Liver (tissue), 9 donors: ENCODE measurements around the gene ORM2. TPM values are rescaled to one million over a fixed set of nuclear protein-coding genes. Genes with fewer than 3 reads are reported as not detected.

Experiments
- DNase-seq: peaks from one replicate; pipeline ENCODE4 v3.0.0-alpha.2; 2017; ENCODE audit warnings: low spot score
- H3K27ac ChIP-seq, 2 donors: one replicate each; pipeline ENCODE4 v1.7.0; 2013; ENCODE audit warnings: inconsistent platforms in 2 of 2, low read length in 2 of 2, control low read depth in 1 of 2, low read depth in 1 of 2, mild to moderate bottlenecking in 1 of 2
- H3K27me3 ChIP-seq, 4 donors: one replicate each; pipeline versions ENCODE4 v1.6.1 to v1.7.0; 2013; ENCODE audit warnings: low read length in 3 of 4, inconsistent platforms in 1 of 4, mild to moderate bottlenecking in 1 of 4, moderate library complexity in 1 of 4; ENCODE audit not compliant: control insufficient read depth in 4 of 4, insufficient read depth in 4 of 4
- H3K36me3 ChIP-seq, 4 donors: one replicate each; pipeline versions ENCODE4 v1.6.1 to v1.7.0; 2013; ENCODE audit warnings: low read length in 3 of 4, mild to moderate bottlenecking in 3 of 4, low read depth in 1 of 4, moderate library complexity in 1 of 4; ENCODE audit not compliant: control insufficient read depth in 4 of 4, insufficient read depth in 3 of 4
- H3K4me1 ChIP-seq, 4 donors: one replicate each; pipeline versions ENCODE4 v1.6.1 to v1.7.0; 2013; ENCODE audit warnings: low read length in 3 of 4, mild to moderate bottlenecking in 3 of 4, moderate library complexity in 1 of 4; ENCODE audit not compliant: control insufficient read depth in 4 of 4, insufficient read depth in 4 of 4
- H3K4me3 ChIP-seq, 3 donors: one replicate each; pipeline versions ENCODE4 v1.6.1 to v1.7.0; 2013; ENCODE audit warnings: low read length in 3 of 3, control low read depth in 1 of 3, low read depth in 1 of 3, mild to moderate bottlenecking in 1 of 3
- H3K9ac ChIP-seq, 2 donors: one replicate each; pipeline ENCODE4 v1.7.0; 2013; ENCODE audit warnings: low read length in 2 of 2, mild to moderate bottlenecking in 2 of 2, moderate library complexity in 2 of 2, control low read depth in 1 of 2, low read depth in 1 of 2
- H3K9me3 ChIP-seq, 4 donors: one replicate each; pipeline versions ENCODE4 v1.6.1 to v1.7.0; 2013; ENCODE audit warnings: low read length in 3 of 4; ENCODE audit not compliant: control insufficient read depth in 4 of 4
- CTCF ChIP-seq: fragments of 150-350 bp; IDR thresholded peaks from 2 replicates; pipeline ENCODE4 v1.5.1; 2017; ENCODE audit warnings: improper control_type of control experiment, low read depth, low read length; ENCODE audit not compliant: missing input control
- EGR1 ChIP-seq, 2 donors: IDR thresholded peaks; 2 replicates each; pipeline ENCODE4 v1.6.1; 2016 to 2018; ENCODE audit warnings: antibody characterized with exemption in 2 of 2, low read depth in 2 of 2
- FOXA1 ChIP-seq: IDR thresholded peaks from 2 replicates; pipeline ENCODE4 v1.6.1; 2016; ENCODE audit warnings: antibody characterized with exemption
- FOXA2 ChIP-seq: IDR thresholded peaks from 2 replicates; pipeline ENCODE4 v1.6.1; 2016; ENCODE audit warnings: antibody characterized with exemption
- GABPA ChIP-seq, 2 donors: IDR thresholded peaks in 1 of 2; conservative IDR thresholded peaks in 1 of 2; 2 replicates each; pipeline ENCODE4 v1.6.1; 2016; ENCODE audit warnings: antibody characterized with exemption in 2 of 2, mild to moderate bottlenecking in 1 of 2, moderate library complexity in 1 of 2
- HNF4A ChIP-seq, 2 donors: conservative IDR thresholded peaks; 2 replicates each; pipeline ENCODE4 v1.6.1; 2016; ENCODE audit warnings: antibody characterized with exemption in 2 of 2, mild to moderate bottlenecking in 2 of 2
- HNF4G ChIP-seq: IDR thresholded peaks from 2 replicates; pipeline ENCODE4 v1.6.1; 2016; ENCODE audit warnings: antibody characterized with exemption
- JUND ChIP-seq, 2 donors: IDR thresholded peaks; 2 replicates each; pipeline ENCODE4 v1.6.1; 2016; ENCODE audit warnings: antibody characterized with exemption in 2 of 2
- MAX ChIP-seq: IDR thresholded peaks from 2 replicates; pipeline ENCODE4 v1.6.1; 2016; ENCODE audit warnings: antibody characterized with exemption
- NR2F2 ChIP-seq: IDR thresholded peaks from 2 replicates; pipeline ENCODE4 v1.6.1; 2016; ENCODE audit warnings: antibody characterized with exemption
- RAD21 ChIP-seq, 2 donors: IDR thresholded peaks; 2 replicates each; pipeline ENCODE4 v1.6.1; 2016; ENCODE audit warnings: antibody characterized with exemption in 2 of 2, mild to moderate bottlenecking in 2 of 2
- REST ChIP-seq: IDR thresholded peaks from 2 replicates; pipeline ENCODE4 v1.6.1; 2016; ENCODE audit warnings: antibody characterized with exemption, mild to moderate bottlenecking
- RXRA ChIP-seq, 2 donors: IDR thresholded peaks; 2 replicates each; pipeline ENCODE4 v1.6.1; 2017 to 2018; ENCODE audit warnings: antibody characterized with exemption in 2 of 2, mild to moderate bottlenecking in 1 of 2
- SP1 ChIP-seq: IDR thresholded peaks from 2 replicates; pipeline ENCODE4 v1.6.1; 2018; ENCODE audit warnings: antibody characterized with exemption, mild to moderate bottlenecking
- TAF1 ChIP-seq: conservative IDR thresholded peaks from 2 replicates; pipeline ENCODE4 v1.6.1; 2016; ENCODE audit warnings: antibody characterized with exemption, mild to moderate bottlenecking
- YY1 ChIP-seq: IDR thresholded peaks from 2 replicates; pipeline ENCODE4 v1.6.1; 2016; ENCODE audit warnings: antibody characterized with exemption, mild to moderate bottlenecking
- ZBTB33 ChIP-seq: IDR thresholded peaks from 2 replicates; pipeline ENCODE4 v1.6.1; 2016; ENCODE audit warnings: antibody characterized with exemption
- WGBS: extraction: QIAGEN DNeasy Blood & Tissue Kit; methylation state at CpG from one replicate; pipeline ENCODE4 v1.1.7; 2013; 5-methylcytosine and 5-hydroxymethylcytosine counted together
- polyA plus RNA-seq, 2 donors: library from polyadenylated mRNA; stranded (reverse) in 1 of 2; unstranded in 1 of 2; fragments of 200-250 nt in 1 of 2; fragments of >200 nt in 1 of 2; fragmentation: Nextera tagmentation in 1 of 2; extraction: Ambion mirVana in 1 of 2; gene quantifications; one replicate each; pipeline versions ENCODE4 v1.2.1 to v1.2.3, GENCODE V29; 2013 to 2015
- total RNA-seq, 2 donors: library from RNA; depleted of rRNA; stranded (reverse); fragments of >200 nt; gene quantifications; one replicate each; pipeline ENCODE4 v1.2.3, GENCODE V29; 2014
- TF ChIP-seq, protein P1 (sequence below): IDR thresholded peaks from 2 replicates; pipeline ENCODE4 v1.6.1; 2016; ENCODE audit warnings: antibody characterized with exemption
- donor health status: healthy.
- donor health status: healthy.
- donor health status: healthy.
- donor health status: healthy.
- donor health status: healthy.

The ORM2 gene
- total and polyA plus RNA-seq, 4 donors: 276 to 7,373 (median 5,310) TPM

DNA sequence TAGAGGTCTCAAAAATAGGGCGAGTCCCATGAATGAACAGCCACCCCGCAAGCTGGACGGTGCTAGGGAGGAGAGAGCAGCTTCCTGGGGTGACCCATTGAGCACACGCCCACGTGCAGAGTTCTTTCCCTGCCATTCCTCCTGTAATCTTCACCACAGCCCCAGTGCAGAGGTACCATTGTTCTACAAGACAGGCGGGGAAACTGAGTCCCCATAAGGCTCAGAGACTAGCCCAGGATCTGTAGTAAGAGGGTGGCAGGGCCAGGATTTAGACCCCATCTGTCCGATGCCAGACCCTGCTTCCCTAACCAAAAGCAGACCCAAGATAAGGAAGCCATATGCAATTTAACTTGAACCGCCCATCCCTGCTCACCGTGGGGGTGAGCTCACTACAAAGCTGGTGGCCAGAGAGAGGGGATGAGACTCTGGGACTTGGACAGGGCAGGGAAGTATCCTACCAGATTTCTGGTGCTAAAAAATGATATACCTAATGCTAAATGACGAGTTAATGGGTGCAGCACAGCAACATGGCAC is 43.5 kb upstream of the ORM2 start (continued):
- no peak for TF ChIP-seq RAD21 (IDR thresholded peaks at IDR 0.05)
- no peak for TF ChIP-seq FOXA1
- TF ChIP-seq ZBTB33: no peak
- no peak for TF ChIP-seq JUND (IDR thresholded peaks at IDR 0.05)
- no peak for TF ChIP-seq TAF1
- TF ChIP-seq HNF4A (conservative IDR thresholded peaks at IDR 0.05): no peak

GRCh38 chr9:114287001-114287762 is 42.5 kb upstream of the ORM2 start:
- H3K27me3 ChIP-seq: no peaks in the 10 kb centered on the region
- H3K4me3 ChIP-seq: no peak overlapping the region
- TF ChIP-seq REST (no peak), JUND (IDR thresholded peaks at IDR 0.05) (no peak), SP1 (no peak), CTCF (no peak), RXRA (IDR thresholded peaks at IDR 0.05) (no peak), FOXA1 (no peak), FOXA2 (no peak), NR2F2 (no peak), RAD21 (IDR thresholded peaks at IDR 0.05) (no peak), HNF4A (conservative IDR thresholded peaks at IDR 0.05) (no peak), GABPA (IDR thresholded peaks at IDR 0.05 in 1 of 2, conservative IDR thresholded peaks at IDR 0.05 in 1 of 2) (no peak), HNF4G (no peak), TAF1 (no peak), MAX (no peak), EGR1 (IDR thresholded peaks at IDR 0.05; ENCODE audit: low read depth in 2 of 2) (no peak), ZBTB33 (no peak), YY1 (no peak)
- TF ChIP-seq, protein P1, sequence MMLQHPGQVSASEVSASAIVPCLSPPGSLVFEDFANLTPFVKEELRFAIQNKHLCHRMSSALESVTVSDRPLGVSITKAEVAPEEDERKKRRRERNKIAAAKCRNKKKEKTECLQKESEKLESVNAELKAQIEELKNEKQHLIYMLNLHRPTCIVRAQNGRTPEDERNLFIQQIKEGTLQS: no peak
- H3K4me1 ChIP-seq: no peaks in the 10 kb centered on the region
- DNase-seq: no peak
- H3K9me3 ChIP-seq: no peaks in the 10 kb centered on the region
- 92% methylated on average over 16 of the region's 16 CpGs for WGBS
- H3K9ac ChIP-seq: no peak overlapping the region
- no peak overlapping the region for H3K27ac ChIP-seq
- H3K36me3 ChIP-seq: peaks cover 4 to 43% (median 20%) of the 10 kb centered on the region in 4 donors
